IMR-90 (cell line): ENCODE results near the gene CALM1. TPM values are rescaled to one million over a fixed set of nuclear protein-coding genes. Genes with fewer than 3 reads are reported as not detected.

Experiments used
- ATAC-seq: fragments of 200-7000 bp; cut with Tn5 transposase; 2 replicates; pipeline ENCODE4 v1.9.1; 2020; ENCODE audit warnings: low read depth, mild to moderate bottlenecking, moderate library complexity
- BruUV-seq: library from RNA; stranded (reverse); fragments of 400-500 nt; replicated peaks from 2 replicates; lab custom pipeline; 2021; lab: Mats Ljungman, UMichigan
- CTCF ChIA-PET: fragments of 300-600 bp; formaldehyde crosslinking; extraction: SDS; loops from one replicate; lab custom pipeline; 2021; ENCODE audit warnings: antibody characterized with exemption; lab: Yijun Ruan, JAX
- POLR2A ChIA-PET: fragments of 300-600 bp; sonication (Branson Sonifier 250); formaldehyde crosslinking; loops from one replicate; lab custom pipeline; 2022; ENCODE audit warnings: antibody characterized with exemption; ENCODE audit not compliant: unreplicated experiment; lab: Charles Lee
- DNase-seq: peaks from one replicate; pipeline ENCODE4 v3.0.0; 2013
- H2AFZ ChIP-seq: replicated peaks from 2 replicates; pipeline ENCODE3; 2013; ENCODE audit warnings: low read length, mild to moderate bottlenecking; ENCODE audit not compliant: poor library complexity
- H2AK5ac ChIP-seq: 2 replicates; pipeline ENCODE4 v1.6.1; 2013; ENCODE audit warnings: low read depth, low read length, inconsistent platforms
- H2AK9ac ChIP-seq: replicated peaks from 2 replicates; pipeline ENCODE3; 2013; ENCODE audit warnings: mild to moderate bottlenecking, low read depth, low read length, moderate library complexity; ENCODE audit not compliant: poor library complexity
- H2BK120ac ChIP-seq: 2 replicates; pipeline ENCODE4 v1.6.1; 2013; ENCODE audit warnings: low read depth, low read length, inconsistent platforms
- H2BK15ac ChIP-seq: 3 replicates; pipeline ENCODE4 v1.6.1; 2013; ENCODE audit warnings: low read depth, low read length, inconsistent platforms
- H2BK20ac ChIP-seq: 2 replicates; pipeline ENCODE4 v1.6.1; 2013; ENCODE audit warnings: low read depth, mild to moderate bottlenecking, inconsistent platforms, low read length, moderate library complexity
- H2BK5ac ChIP-seq: 2 replicates; pipeline ENCODE4 v1.6.1; 2013; ENCODE audit warnings: mild to moderate bottlenecking, low read depth, low read length, inconsistent platforms; ENCODE audit not compliant: poor library complexity, severe bottlenecking
- H3K14ac ChIP-seq: replicated peaks from 2 replicates; pipeline ENCODE4 v1.6.1; 2013; ENCODE audit warnings: low read depth, low read length, inconsistent platforms
- H3K18ac ChIP-seq: 2 replicates; pipeline ENCODE4 v1.6.1; 2013; ENCODE audit warnings: low read depth, low read length, control low read depth
- H3K23ac ChIP-seq: 2 replicates; pipeline ENCODE4 v1.6.1; 2013; ENCODE audit warnings: low read depth, low read length, inconsistent platforms
- H3K27ac ChIP-seq: 2 replicates; pipeline ENCODE4 v1.5.1; 2013; ENCODE audit warnings: mild to moderate bottlenecking, control low read depth, low read length; ENCODE audit not compliant: insufficient read depth
- H3K27me3 ChIP-seq: 2 replicates; pipeline ENCODE4 v1.6.1; 2013; ENCODE audit warnings: low read length; ENCODE audit not compliant: control insufficient read depth, insufficient read depth
- H3K36me3 ChIP-seq: 2 replicates; pipeline ENCODE4 v1.6.1; 2013; ENCODE audit warnings: low read length, mixed read lengths; ENCODE audit not compliant: control insufficient read depth, insufficient read depth
- H3K4ac ChIP-seq: 2 replicates; pipeline ENCODE4 v1.6.1; 2013; ENCODE audit warnings: low read depth, low read length, inconsistent platforms
- H3K4me1 ChIP-seq: 2 replicates; pipeline ENCODE4 v1.6.1; 2013; ENCODE audit warnings: low read length, mixed read lengths; ENCODE audit not compliant: control insufficient read depth, insufficient read depth
- H3K4me2 ChIP-seq: 2 replicates; pipeline ENCODE4 v1.6.1; 2013; ENCODE audit warnings: low read depth, mild to moderate bottlenecking, control low read depth, low read length, moderate library complexity
- H3K4me3 ChIP-seq: 2 replicates; pipeline ENCODE4 v1.5.1; 2013; ENCODE audit warnings: low read depth, mild to moderate bottlenecking, control low read depth, low read length, moderate library complexity; ENCODE audit not compliant: insufficient read depth
- H3K56ac ChIP-seq: 2 replicates; pipeline ENCODE4 v1.6.1; 2013; ENCODE audit warnings: low read length, inconsistent platforms; ENCODE audit not compliant: insufficient read depth; ENCODE audit errors: extremely low read depth
- H3K79me1 ChIP-seq, 2 experiments: 2 replicates each; pipeline ENCODE4 v1.6.1; 2013; ENCODE audit warnings: low read length in 2 of 2, inconsistent platforms in 1 of 2, low read depth in 1 of 2
- H3K9ac ChIP-seq: 2 replicates; pipeline ENCODE4 v1.6.1; 2013; ENCODE audit warnings: low read depth, low read length, control low read depth
- H3K9me1 ChIP-seq: 2 replicates; pipeline ENCODE4 v1.6.1; 2013; ENCODE audit warnings: low read length, inconsistent platforms; ENCODE audit not compliant: insufficient read depth
- H3K9me3 ChIP-seq: 2 replicates; pipeline ENCODE4 v1.6.1; 2013; ENCODE audit warnings: low read length; ENCODE audit not compliant: control insufficient read depth, insufficient read depth
- H4K20me1 ChIP-seq: 2 replicates; pipeline ENCODE4 v1.6.1; 2013; ENCODE audit warnings: low read length, inconsistent platforms; ENCODE audit not compliant: insufficient read depth
- H4K5ac ChIP-seq: 2 replicates; pipeline ENCODE4 v1.6.1; 2013; ENCODE audit warnings: mild to moderate bottlenecking, low read depth, low read length, control low read depth
- H4K8ac ChIP-seq, 2 experiments: 2 replicates each; pipeline ENCODE4 v1.6.1; 2013; ENCODE audit warnings: low read depth in 2 of 2, low read length in 2 of 2, control low read depth in 1 of 2, inconsistent platforms in 1 of 2
- H4K91ac ChIP-seq: 2 replicates; pipeline ENCODE4 v1.6.1; 2013; ENCODE audit warnings: low read depth, low read length, inconsistent platforms; ENCODE audit not compliant: insufficient read depth
- BHLHE40 ChIP-seq: fragments of 150-350 bp; IDR thresholded peaks from 2 replicates; pipeline ENCODE4 v1.6.1; 2016; ENCODE audit warnings: mild to moderate bottlenecking, low read depth, low read length
- CEBPB ChIP-seq: IDR thresholded peaks from 2 replicates; pipeline ENCODE4 v1.6.1; 2012; ENCODE audit warnings: low read depth, low read length, improper control_type of control experiment
- CHD1 ChIP-seq: IDR thresholded peaks from 2 replicates; pipeline ENCODE4 v1.6.1; 2012; ENCODE audit warnings: low read depth, low read length, improper control_type of control experiment
- FOS ChIP-seq: fragments of 150-350 bp; IDR thresholded peaks from 2 replicates; pipeline ENCODE4 v1.6.1; 2016; ENCODE audit warnings: low read depth, low read length
- MAFK ChIP-seq: IDR thresholded peaks from 2 replicates; pipeline ENCODE4 v1.6.1; 2012; ENCODE audit warnings: low read depth, low read length, improper control_type of control experiment
- MAZ ChIP-seq: IDR thresholded peaks from 2 replicates; pipeline ENCODE4 v1.6.1; 2012; ENCODE audit warnings: low read depth, mild to moderate bottlenecking, low read length, improper control_type of control experiment, moderate library complexity, borderline replicate concordance
- MXI1 ChIP-seq: IDR thresholded peaks from 2 replicates; pipeline ENCODE4 v1.6.1; 2012; ENCODE audit warnings: low read depth, mild to moderate bottlenecking, low read length, moderate library complexity, borderline replicate concordance
- NFE2L2 ChIP-seq: fragments of 150-350 bp; IDR thresholded peaks from 2 replicates; pipeline ENCODE4 v1.6.1; 2016; ENCODE audit warnings: low read depth, mild to moderate bottlenecking, low read length
- POLR2A ChIP-seq: IDR thresholded peaks from 2 replicates; pipeline ENCODE4 v1.6.1; 2012; ENCODE audit warnings: mild to moderate bottlenecking, low read depth, low read length
- RAD21 ChIP-seq: IDR thresholded peaks from 2 replicates; pipeline ENCODE4 v1.6.1; 2012; ENCODE audit warnings: low read length, improper control_type of control experiment
- RCOR1 ChIP-seq: IDR thresholded peaks from 2 replicates; pipeline ENCODE4 v1.6.1; 2012; ENCODE audit warnings: mild to moderate bottlenecking, low read length, improper control_type of control experiment; ENCODE audit not compliant: insufficient replicate concordance
- RFX5 ChIP-seq: IDR thresholded peaks from 2 replicates; pipeline ENCODE4 v1.8.0; 2012; ENCODE audit warnings: low read depth, mild to moderate bottlenecking, low read length, moderate library complexity
- SMC3 ChIP-seq: fragments of 150-350 bp; IDR thresholded peaks from 2 replicates; pipeline ENCODE4 v1.6.1; 2016; ENCODE audit warnings: low read depth, mild to moderate bottlenecking, antibody characterized with exemption, low read length, moderate library complexity
- WGBS, 2 experiments: methylation state at CpG; one replicate each; pipeline versions ENCODE4 v1.1.5 to v1.1.7; 2013; ENCODE audit warnings: missing lambda C conversion rate in 2 of 2; ENCODE audit not compliant: insufficient read length in 1 of 2; ENCODE audit errors: extremely low coverage in 2 of 2; 5-methylcytosine and 5-hydroxymethylcytosine counted together
- dilution Hi-C: fragments of 300-500 bp; cut with HindIII; formaldehyde crosslinking; loops from one replicate; pipeline ENCODE4 v1.14.3; 2018; ENCODE audit warnings: low sequenced_read_pairs; ENCODE audit not compliant: unreplicated experiment
- in situ Hi-C: fragments of 300-500 bp; cut with MboI; formaldehyde crosslinking; loops from 3 replicates; pipeline ENCODE4 v1.14.3; 2019; ENCODE audit warnings: low sequenced_read_pairs, inconsistent platforms, mixed read lengths
- intact Hi-C: fragments of 100-400 bp; cut with micrococcal nuclease; formaldehyde crosslinking; loops from 2 replicates; pipeline ENCODE4 v1.10.0; 2022
- polyA plus RNA-seq, 3 experiments: library from polyadenylated mRNA; depleted of rRNA; stranded (reverse); fragments of >200 nt; gene quantifications; 2 replicates each; pipeline ENCODE4 v1.2.3, GENCODE V29; 2012; ENCODE audit warnings: low replicate concordance in 1 of 3
- total RNA-seq: library from RNA; depleted of rRNA; stranded (reverse); fragments of >200 nt; gene quantifications from 2 replicates; pipeline ENCODE4 v1.2.3, GENCODE V29; 2012
- TF ChIP-seq, protein P1 (sequence below): fragments of 150-350 bp; IDR thresholded peaks from 2 replicates; pipeline ENCODE4 v1.6.1; 2016; ENCODE audit warnings: low read depth, mild to moderate bottlenecking, low read length, moderate library complexity, borderline replicate concordance
- TF ChIP-seq, protein P2 (sequence below): conservative IDR thresholded peaks from 2 replicates; pipeline ENCODE4 v1.5.1; 2012; ENCODE audit warnings: mild to moderate bottlenecking, low read depth, low read length, improper control_type of control experiment
- TF ChIP-seq, protein P3 (sequence below): fragments of 150-350 bp; IDR thresholded peaks from 2 replicates; pipeline ENCODE4 v1.6.1; 2017; ENCODE audit warnings: mild to moderate bottlenecking, antibody characterized with exemption, low read length, low read depth

The CALM1 gene
- total and polyA plus RNA-seq, 2 of the 4 experiments (the other 2 are of a cell fraction): 72.9 to 188 TPM

DNA sequence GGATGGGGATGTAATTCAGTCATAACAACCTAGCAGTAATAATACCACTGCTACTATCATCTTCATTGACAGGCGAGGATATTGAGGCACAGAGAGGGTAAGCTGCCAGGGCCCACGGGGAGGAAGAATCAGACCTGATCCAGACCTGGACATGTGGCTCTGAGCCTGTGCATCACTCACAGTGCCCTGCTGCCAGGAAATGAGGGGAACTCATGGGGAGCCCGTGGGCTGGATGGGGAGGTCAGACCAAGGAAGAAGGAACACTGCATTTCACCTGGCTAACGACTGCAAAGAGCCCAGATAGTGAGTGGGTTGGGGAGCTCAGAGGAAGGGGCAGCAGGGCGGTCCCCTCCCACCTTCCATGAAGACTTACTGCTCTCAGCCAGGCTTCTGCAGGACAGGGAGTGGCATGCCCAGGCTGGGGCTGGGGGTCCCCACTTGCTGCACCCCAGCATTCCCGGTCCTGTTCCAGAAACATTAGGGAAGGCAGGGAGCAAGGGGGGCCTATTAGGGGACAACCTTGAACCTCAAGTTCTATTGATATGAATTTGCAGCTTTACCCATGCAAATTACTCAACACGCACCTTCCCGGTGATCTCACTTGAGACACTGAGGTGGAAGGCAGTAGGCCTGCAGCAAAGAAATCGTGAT, 37.7 kb downstream of the CALM1 start:
- no peaks in the 10 kb centered on the region for H3K36me3 ChIP-seq
- H3K4me2 ChIP-seq: no peak overlapping the region
- H2BK20ac ChIP-seq: no peak overlapping the region
- H2AFZ ChIP-seq: no peak overlapping the region
- BruUV-seq: no TSS peak
- H2BK120ac ChIP-seq: no peak overlapping the region
- intact Hi-C loops: no loop called here
- no peaks in the 10 kb centered on the region for H3K79me1 ChIP-seq
- CTCF ChIA-PET: no interaction called here
- POLR2A ChIA-PET: no interaction called here
- H3K56ac ChIP-seq: no peak overlapping the region
- no peak overlapping the region for H3K4ac ChIP-seq
- no peak overlapping the region for H3K18ac ChIP-seq
- no peaks in the 10 kb centered on the region for H3K9me3 ChIP-seq
- dilution Hi-C loops: no loop called here
- H4K5ac ChIP-seq: no peak overlapping the region
- no peak overlapping the region for H3K23ac ChIP-seq
- in situ Hi-C loops: no loop called here
- no peak overlapping the region for H3K14ac ChIP-seq
- no peak overlapping the region for H2BK15ac ChIP-seq
- H3K27me3 ChIP-seq: peaks cover 18% of the 10 kb centered on the region
- H3K4me1 ChIP-seq: no peaks in the 10 kb centered on the region
- ATAC-seq (no peak), DNase-seq (no peak)
- no peak overlapping the region for H4K91ac ChIP-seq
- WGBS, 2 experiments: 67% methylated on average over 1 of the region's 9 CpGs; no CpG with 5 or more reads in 1 of the 2 experiments
- H4K20me1 ChIP-seq: no peaks in the 10 kb centered on the region
- no peak overlapping the region for H2AK5ac ChIP-seq
- no peak overlapping the region for H4K8ac ChIP-seq
- no peak overlapping the region for H3K27ac ChIP-seq
- H3K4me3 ChIP-seq: no peak overlapping the region
- H3K9ac ChIP-seq: no peak overlapping the region
- no peak overlapping the region for H2AK9ac ChIP-seq
- no peaks in the 10 kb centered on the region for H3K9me1 ChIP-seq
- H2BK5ac ChIP-seq: no peak overlapping the region
- no peak for TF ChIP-seq CEBPB
- TF ChIP-seq, protein P1, sequence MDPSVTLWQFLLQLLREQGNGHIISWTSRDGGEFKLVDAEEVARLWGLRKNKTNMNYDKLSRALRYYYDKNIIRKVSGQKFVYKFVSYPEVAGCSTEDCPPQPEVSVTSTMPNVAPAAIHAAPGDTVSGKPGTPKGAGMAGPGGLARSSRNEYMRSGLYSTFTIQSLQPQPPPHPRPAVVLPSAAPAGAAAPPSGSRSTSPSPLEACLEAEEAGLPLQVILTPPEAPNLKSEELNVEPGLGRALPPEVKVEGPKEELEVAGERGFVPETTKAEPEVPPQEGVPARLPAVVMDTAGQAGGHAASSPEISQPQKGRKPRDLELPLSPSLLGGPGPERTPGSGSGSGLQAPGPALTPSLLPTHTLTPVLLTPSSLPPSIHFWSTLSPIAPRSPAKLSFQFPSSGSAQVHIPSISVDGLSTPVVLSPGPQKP: no peak
- no peak for TF ChIP-seq FOS
- no peak for TF ChIP-seq RFX5
- no peak for TF ChIP-seq RAD21
- no peak for TF ChIP-seq MAFK
- no peak for TF ChIP-seq SMC3
- no peak for TF ChIP-seq POLR2A
- TF ChIP-seq, protein P2, sequence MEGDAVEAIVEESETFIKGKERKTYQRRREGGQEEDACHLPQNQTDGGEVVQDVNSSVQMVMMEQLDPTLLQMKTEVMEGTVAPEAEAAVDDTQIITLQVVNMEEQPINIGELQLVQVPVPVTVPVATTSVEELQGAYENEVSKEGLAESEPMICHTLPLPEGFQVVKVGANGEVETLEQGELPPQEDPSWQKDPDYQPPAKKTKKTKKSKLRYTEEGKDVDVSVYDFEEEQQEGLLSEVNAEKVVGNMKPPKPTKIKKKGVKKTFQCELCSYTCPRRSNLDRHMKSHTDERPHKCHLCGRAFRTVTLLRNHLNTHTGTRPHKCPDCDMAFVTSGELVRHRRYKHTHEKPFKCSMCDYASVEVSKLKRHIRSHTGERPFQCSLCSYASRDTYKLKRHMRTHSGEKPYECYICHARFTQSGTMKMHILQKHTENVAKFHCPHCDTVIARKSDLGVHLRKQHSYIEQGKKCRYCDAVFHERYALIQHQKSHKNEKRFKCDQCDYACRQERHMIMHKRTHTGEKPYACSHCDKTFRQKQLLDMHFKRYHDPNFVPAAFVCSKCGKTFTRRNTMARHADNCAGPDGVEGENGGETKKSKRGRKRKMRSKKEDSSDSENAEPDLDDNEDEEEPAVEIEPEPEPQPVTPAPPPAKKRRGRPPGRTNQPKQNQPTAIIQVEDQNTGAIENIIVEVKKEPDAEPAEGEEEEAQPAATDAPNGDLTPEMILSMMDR: no peak
- TF ChIP-seq NFE2L2: no peak
- TF ChIP-seq, protein P3, sequence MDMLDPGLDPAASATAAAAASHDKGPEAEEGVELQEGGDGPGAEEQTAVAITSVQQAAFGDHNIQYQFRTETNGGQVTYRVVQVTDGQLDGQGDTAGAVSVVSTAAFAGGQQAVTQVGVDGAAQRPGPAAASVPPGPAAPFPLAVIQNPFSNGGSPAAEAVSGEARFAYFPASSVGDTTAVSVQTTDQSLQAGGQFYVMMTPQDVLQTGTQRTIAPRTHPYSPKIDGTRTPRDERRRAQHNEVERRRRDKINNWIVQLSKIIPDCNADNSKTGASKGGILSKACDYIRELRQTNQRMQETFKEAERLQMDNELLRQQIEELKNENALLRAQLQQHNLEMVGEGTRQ: no peak
- no peak for TF ChIP-seq CHD1
- TF ChIP-seq RCOR1: no peak
- TF ChIP-seq BHLHE40: no peak
- TF ChIP-seq MAZ: no peak
- no peak for TF ChIP-seq MXI1
